ENCODE data around the gene FLAD1. TPM values are rescaled to one million over a fixed set of nuclear protein-coding genes. Genes with fewer than 3 reads are reported as not detected.
A peak's percentile ranks its signal among the peaks of the same experiment; 100 is the strongest.

Gene FLAD1
- total RNA-seq, 1 experiment from 2014 or later: 97.0 TPM

DNA sequence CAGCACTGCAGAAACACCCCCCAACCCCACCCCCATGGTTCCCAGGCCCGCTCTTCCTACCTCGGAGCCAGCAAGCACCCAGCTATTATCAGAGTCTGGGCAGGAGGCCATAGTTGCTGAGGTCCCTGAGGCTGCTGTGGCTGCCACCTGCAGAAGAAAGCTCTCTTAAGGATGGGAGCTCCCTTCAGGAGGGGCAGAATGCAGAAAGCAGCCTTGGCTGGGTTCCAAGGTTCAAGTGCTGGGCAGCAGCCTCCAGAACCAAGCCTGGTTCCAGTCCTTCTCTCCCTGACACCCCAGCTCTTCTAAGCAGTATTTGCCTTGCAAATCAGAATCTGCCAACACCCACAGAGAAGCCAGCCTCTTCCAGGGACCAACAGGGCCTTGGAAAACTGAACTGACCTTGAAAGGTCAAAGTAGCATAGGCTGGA lies 29.5 kb upstream of the FLAD1 start:
- Histone ChIP-seq H3K9me3 (ENCODE audit: control insufficient read depth, low read depth, low read length) (no peaks in the 10 kb centered on the region), H2BK15ac (ENCODE audit: low read depth, low read length) (no peak overlapping the region), H3K9ac (ENCODE audit: extremely low read depth, insufficient read length, low read length) (no peak overlapping the region), H3K4me2 (ENCODE audit: insufficient read depth, insufficient read length, low read length) (no peak overlapping the region), H3T11ph (ENCODE audit: low read length) (no peak overlapping the region), H3K14ac (ENCODE audit: insufficient read depth, low read length) (no peak overlapping the region), H3K23ac (ENCODE audit: insufficient read length, low read depth, low read length) (no peak overlapping the region), H2BK120ac (ENCODE audit: low read depth, low read length, poor library complexity, severe bottlenecking) (no peak overlapping the region), H2BK20ac (ENCODE audit: low read depth, low read length, poor library complexity, severe bottlenecking) (no peak overlapping the region), H2AFZ (ENCODE audit: low read length) (no peak overlapping the region), H2AK5ac (ENCODE audit: insufficient read length, low read length) (no peak overlapping the region), H4K91ac (ENCODE audit: insufficient read length, low read depth, low read length) (no peak overlapping the region), H3K56ac (ENCODE audit: insufficient read length, low read depth, low read length) (no peak overlapping the region), H3K4me1 (ENCODE audit: insufficient read depth, low read length) (peaks cover 4% of the 10 kb centered on the region; the same call in 1 of the 2 replicates), H2BK5ac (ENCODE audit: insufficient read length, low read length) (no peak overlapping the region), H3K79me2 (ENCODE audit: insufficient read depth, low read length) (no peaks in the 10 kb centered on the region), H4K20me1 (ENCODE audit: control insufficient read depth, insufficient read depth, insufficient read length) (no peaks in the 10 kb centered on the region), H3K18ac (ENCODE audit: insufficient read length, low read depth, low read length) (no peak overlapping the region), H3K27me3 (ENCODE audit: insufficient read depth, low read length) (no peaks in the 10 kb centered on the region), H4K8ac (replicated peaks; ENCODE audit: insufficient read length, low read depth, low read length) (no peak overlapping the region), H3K27ac (ENCODE audit: insufficient read length, low read depth, low read length) (no peak overlapping the region), H4K5ac (ENCODE audit: insufficient read length, low read depth, low read length) (no peak overlapping the region), H3K23me2 (ENCODE audit: insufficient read length, low read depth, low read length, poor library complexity, severe bottlenecking) (peaks cover 16% of the 10 kb centered on the region), H3K4ac (ENCODE audit: low read depth, low read length) (no peak overlapping the region), H2BK12ac (ENCODE audit: insufficient read length, low read depth, low read length) (no peak overlapping the region), H3K79me1 (ENCODE audit: insufficient read depth, low read depth, low read length, poor library complexity, severe bottlenecking) (no peaks in the 10 kb centered on the region)
- Mint-ChIP-seq H3K4me1 (peaks cover 48 to 53% of the 10 kb centered on the region in 2 experiments), H3K36me3 (ENCODE audit: insufficient read depth in 1 of 3, low read depth in 3 of 3) (peaks cover 5 to 17% (median 9%) of the 10 kb centered on the region in 3 experiments), H3K9me3 (no peaks in the 10 kb centered on the region), H3K27me3 (ENCODE audit: low read depth) (no peaks in the 10 kb centered on the region), H3K4me3 (peak overlapping the region in 1 of 2 experiments; percentile 60; a peak in 1 of 5 replicates), H3K27ac (peak overlapping the region in 1 of 3 experiments; percentile 73; a peak in 1 of 7 replicates)
- DNase-seq: no peak
- no CpG with 5 or more reads among the region's 2 CpGs for WGBS (ENCODE audit: extremely low coverage, insufficient read length, low lambda C conversion rate)
- TF ChIP-seq, protein P1, sequence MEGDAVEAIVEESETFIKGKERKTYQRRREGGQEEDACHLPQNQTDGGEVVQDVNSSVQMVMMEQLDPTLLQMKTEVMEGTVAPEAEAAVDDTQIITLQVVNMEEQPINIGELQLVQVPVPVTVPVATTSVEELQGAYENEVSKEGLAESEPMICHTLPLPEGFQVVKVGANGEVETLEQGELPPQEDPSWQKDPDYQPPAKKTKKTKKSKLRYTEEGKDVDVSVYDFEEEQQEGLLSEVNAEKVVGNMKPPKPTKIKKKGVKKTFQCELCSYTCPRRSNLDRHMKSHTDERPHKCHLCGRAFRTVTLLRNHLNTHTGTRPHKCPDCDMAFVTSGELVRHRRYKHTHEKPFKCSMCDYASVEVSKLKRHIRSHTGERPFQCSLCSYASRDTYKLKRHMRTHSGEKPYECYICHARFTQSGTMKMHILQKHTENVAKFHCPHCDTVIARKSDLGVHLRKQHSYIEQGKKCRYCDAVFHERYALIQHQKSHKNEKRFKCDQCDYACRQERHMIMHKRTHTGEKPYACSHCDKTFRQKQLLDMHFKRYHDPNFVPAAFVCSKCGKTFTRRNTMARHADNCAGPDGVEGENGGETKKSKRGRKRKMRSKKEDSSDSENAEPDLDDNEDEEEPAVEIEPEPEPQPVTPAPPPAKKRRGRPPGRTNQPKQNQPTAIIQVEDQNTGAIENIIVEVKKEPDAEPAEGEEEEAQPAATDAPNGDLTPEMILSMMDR (conservative IDR thresholded peaks at IDR 0.05): no peak

Data from H9 (cell line).